Right renal pelvis (tissue), 4 donors: ENCODE measurements around the gene GTPBP6. TPM values are rescaled to one million over a fixed set of nuclear protein-coding genes. Genes with fewer than 3 reads are reported as not detected.

Experiments used
- DNase-seq, 4 donors: peaks; one replicate each; pipeline ENCODE4 v3.0.0-alpha.2; 2013; ENCODE audit warnings: low read depth in 4 of 4, low spot score in 3 of 4, missing footprints in 1 of 4
- polyA plus RNA-seq, 4 donors: library from polyadenylated mRNA; unstranded; fragments of 120-200 nt; gene quantifications; one replicate each; pipeline ENCODE4 v1.2.1, GENCODE V29; 2013; ENCODE audit not compliant: insufficient read length in 4 of 4

Gene GTPBP6, protein sequence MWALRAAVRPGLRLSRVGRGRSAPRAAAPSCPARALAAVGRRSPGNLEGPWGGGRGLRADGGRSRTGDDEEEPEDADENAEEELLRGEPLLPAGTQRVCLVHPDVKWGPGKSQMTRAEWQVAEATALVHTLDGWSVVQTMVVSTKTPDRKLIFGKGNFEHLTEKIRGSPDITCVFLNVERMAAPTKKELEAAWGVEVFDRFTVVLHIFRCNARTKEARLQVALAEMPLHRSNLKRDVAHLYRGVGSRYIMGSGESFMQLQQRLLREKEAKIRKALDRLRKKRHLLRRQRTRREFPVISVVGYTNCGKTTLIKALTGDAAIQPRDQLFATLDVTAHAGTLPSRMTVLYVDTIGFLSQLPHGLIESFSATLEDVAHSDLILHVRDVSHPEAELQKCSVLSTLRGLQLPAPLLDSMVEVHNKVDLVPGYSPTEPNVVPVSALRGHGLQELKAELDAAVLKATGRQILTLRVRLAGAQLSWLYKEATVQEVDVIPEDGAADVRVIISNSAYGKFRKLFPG
- polyA plus RNA-seq, result 10 to 100 TPM; 42.0 to 55.1 (median 45.0) TPM

DNA sequence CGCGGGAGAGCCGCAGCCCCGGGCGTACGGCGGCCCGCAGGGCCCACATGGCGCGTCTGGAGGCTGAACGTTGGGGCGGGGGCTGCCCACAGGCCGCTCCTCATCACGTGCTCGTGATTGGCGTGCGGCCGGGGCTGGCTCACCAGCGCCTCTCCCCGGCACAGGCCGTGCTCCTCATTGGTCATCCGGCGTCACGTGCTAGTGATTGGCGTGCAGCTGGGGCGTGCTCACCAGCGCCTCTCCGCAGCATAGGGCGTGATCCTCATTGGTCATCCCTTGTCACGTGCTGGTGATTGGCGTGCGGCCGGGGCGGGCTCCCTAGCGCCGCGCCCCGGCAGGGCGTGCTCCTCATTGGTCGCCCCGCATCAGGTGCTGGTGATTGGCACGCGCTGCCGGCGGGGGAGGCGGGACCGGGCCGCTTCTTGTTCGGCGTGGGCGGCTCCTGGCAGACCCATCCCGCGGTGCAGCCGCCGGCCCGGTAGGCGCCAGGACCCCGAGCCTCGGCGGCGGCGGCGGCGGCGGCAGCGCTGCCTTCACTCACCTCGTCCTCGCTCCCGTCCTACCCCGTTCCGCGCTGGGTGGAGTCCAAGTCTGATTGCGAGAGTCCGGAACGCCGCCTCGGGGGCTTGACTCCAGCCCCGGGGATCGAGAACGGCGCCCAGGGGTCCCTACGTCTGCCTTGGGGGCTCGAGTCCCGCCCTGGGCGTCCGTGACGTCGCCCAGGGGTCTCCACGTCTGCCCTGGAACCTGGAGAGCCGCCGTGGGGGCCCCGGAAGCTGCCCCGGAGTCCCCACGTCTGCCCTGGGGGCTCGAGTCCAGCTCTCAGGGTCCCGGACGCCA lies at the start of gene GTPBP6:
Gene GTPBP6, minus strand, starts transcription at position 58 of the 840 bp plus-strand sequence. Its CDS starts 9 bp downstream, at position 49.
- DNase-seq, result peak; percentile 99

DNA sequence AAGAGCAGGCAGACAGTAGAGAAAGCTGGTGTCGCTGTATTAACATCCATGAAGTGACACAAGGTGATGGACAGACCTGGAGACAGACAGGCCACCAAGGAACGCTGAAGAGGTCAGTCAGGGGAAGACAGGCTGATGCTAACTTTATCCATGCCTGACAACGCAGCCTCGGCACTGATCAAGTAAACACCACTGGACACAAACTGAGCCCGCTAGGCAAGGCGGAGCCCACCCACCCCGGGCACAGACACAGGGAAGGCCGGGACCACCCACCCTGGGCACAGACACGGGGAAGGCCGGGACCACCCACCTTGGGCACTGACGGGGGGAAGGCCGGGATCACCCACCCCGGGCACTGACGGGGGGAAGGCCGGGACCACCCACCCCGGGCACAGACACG lies 49.3 kb upstream of the GTPBP6 start:
- no peak for DNase-seq

DNA sequence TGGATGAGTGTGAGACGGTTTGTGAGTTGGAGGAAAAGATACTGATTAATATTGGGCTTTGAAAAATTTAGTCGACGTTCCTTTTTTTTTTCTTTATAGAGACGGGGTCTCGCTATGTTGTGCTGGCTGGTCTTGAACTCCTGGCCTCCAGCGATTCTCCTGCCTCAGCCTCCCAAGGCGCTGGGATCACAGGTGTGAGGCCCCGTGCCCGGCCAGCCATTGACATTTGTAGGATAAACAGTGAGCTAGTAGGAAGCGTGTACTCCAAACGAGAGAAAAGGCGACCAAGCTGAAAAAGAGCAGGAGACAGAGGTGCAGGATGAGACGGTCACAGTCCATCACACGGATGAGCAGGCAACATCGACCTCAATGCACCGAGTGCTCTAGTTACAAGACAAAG lies 48.8 kb upstream of the GTPBP6 start:
- DNase-seq, result no peak

DNA sequence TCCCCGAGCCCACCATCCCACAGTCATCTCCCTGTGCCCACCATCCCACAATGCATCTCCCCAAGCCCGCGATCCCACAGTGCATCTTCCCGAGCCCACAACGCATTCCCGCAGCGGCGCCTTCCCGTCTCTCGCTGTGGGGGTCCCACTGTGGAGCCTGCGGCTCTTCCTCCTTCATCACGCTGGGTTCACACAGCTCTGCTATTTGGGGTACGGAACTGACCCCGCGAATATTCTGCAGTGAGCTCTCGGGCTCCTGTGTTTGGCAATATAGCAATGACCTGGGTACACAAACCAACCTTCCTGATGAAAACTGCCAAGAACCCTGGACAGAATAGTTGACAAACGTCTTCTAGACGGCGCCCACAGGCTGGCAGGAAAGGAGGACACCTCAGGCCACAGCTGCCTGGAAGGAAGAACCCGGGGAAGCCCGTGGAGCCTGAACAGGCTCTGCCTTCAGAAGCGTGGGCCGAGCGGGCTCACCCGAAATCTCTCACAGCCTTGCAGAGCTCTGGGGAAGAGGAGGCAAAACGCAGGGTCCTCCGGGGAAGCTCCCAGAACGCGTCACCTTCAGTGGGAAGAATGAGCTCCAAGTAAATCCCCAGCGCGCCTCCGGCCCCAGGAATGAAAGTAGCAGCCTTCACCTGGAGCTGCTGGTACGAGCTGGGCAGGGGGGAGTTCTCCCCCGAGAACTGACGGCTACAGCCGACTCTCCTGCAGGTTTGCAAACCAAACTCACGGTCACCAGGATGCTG lies 45.2 kb upstream of the GTPBP6 start:
- DNase-seq, result no peak

DNA sequence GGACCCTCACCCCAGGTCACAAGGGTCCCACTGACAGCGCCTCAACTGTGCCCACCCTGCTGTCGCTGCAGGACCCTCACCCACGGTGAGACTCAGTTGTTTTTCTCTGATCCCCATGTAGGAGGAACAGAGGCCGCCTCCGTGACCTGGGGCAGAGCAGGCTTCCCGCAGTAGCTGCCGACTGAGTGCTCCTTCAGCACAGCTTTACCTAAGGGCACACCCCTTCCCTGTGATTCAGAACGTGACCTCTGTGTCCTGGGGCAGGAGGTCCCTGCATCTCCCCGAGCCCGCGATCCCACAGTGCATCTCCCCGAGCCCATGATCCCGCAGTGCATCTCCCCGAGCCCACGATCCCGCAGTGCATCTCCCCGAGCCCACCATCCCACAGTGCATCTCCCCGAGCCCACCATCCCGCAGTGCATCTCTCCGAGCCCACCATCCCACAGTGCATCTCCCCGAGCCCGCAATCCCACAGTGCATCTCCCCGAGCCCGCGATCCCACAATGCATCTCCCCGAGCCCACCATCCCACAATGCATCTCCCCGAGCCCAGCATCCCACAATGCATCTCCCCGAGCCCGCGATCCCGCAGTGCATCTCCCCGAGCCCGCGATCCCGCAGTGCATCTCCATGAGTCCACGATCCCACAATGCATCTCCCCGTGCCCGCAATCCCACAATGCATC lies 44.5 kb upstream of the GTPBP6 start:
- no peak for DNase-seq

DNA sequence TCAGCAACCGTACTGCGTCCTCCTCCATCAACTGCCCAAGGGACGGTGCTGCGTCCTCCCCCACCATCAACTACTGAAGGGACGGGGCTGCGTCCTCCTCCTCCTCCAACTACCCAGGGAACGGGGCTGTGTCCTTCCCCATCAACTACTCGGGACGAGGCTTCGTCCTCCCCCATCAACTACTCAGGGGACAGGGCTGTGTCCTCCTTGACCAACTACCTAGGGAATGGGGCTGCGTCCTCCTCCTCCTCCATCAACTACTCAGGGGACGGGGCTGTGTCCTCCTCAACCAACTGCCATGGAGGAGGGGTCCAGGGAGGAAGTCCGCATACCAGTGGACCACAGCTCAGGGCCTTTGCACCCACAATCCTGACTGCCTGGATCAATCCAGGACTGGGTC lies 43.8 kb upstream of the GTPBP6 start:
- DNase-seq, result no peak

DNA sequence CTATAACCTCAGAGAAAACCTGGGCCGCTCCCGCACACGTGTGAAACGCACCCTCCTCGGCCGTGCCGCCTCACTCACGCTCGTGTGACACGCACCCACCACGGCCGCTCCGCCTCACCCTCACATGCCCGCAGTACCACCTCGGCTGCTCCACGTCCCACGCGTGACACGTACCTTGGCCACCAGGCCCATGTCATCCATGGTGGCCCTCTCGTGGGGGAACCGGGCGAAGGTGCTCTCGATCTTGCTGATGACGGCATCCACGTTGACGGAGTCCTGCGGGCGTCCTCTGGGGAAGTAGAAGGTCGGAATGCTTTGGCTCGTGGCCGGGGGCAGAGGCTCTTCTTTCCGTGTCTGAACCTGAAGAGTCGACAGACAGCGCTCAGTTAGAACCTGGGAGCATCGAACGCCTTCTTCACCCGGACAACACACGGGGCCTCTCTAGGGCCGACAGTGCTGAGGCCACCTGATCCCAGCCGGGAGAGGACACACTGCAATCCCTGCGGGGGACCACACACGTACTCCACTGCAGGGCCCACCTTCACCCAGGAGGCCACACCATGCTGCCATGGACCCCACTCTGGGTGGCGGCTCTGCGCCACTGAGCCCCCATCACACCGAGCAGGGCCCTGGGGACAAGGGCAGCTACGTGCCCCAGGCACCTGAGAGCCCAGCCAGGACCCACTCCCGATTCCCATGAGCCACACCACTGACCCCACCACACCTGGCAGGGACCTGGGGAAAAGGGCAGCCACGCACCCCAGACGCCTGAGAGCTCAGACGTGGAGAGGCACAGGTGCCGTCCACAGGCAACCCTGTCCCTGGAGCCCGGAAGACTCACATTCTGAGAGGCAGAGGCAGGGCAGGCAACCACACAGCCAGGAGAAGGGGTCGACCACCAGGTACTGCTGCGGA lies 42.9 kb upstream of the GTPBP6 start:
- DNase-seq, result no peak

DNA sequence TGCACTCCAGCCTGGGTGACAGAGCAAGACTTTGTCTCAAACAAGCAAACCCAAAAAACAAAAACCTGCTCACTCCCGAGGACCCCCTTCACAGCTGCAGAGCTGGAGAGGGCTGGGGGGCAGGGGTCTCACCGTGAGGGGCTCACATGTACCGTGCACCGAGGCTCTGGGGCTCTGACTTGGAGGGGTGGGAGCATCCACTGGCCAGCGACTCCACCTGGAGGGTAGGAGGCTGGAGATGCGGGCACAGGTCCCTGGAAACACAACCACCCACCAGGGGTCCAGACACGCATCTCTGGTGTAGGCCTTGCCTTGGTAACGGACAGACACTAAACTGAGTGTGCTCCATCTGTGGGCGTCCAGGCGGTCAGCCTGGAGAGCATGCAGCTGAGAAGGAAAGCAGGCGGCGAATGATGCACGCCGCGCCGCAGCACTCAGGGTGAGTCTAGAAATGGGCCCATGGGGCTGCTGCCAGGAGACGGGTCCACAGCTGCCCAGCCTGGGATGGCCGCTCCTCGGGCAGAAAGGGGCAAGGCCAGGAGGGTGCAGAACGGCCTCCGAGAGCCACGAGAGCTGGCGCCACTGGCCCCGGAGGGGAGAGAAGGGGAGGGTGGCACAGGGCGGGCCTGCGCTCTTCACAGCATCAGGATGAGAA lies 42.0 kb upstream of the GTPBP6 start:
- DNase-seq, result no peak

DNA sequence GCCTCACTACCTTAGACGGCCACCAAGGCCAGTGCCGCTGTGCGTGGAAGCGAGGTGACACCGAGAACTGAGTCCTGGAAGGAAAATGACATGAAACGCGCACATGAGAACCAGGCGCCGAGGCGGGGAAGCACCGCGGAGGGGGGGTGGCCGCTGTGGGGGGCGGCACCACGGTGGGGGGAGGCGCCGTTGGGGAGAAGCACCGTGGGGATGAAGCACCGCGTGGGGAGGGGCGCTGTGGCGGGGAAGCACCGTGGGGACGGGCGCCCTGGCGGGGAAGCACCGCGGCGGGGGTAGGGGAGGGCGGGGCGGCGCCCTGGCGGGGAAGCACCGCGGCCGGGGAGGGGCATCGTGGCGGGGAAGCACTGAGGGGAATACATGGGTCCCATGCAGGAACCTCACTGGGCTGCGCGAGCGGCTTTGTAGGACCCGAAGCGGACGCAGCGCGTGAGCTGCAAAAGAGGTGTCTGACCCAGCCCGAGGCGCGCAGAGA lies 40.1 kb upstream of the GTPBP6 start:
- DNase-seq, result no peak

DNA sequence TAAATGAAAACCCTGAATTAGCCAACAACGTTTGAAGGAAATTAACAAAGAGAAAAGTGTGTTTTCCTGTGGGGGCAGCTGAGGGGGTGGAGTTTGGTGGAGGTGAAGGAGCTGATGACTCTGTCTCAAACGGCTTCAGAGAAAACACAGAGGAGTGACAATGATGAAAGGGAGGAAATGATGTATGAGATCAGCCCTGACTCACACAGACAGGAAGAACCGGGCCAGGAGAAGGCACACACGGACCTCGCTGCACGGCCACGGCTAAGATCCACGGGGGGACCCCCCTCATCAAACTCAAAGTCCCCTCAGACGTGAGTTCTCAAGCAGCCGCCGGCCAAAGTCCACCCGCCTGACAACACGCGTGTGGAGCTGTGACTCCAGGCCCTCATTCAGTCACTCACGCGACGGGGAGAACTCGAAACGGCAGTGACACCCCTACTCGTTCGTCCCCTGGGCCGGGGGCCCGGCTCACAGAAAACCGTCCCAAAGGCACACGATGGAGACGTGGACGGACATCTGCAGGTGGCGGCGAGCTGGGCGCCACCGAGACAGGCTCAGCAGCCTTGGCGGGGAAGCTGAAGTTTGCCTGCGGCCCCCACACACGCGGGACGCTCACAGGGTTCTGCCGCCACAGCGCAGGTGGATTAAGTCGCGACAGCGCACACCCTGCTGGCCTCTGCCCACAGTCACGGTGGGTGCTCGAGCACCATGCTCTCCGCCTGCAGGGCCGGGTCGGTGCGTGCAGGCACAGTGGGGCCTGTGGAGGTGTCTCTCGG lies 39.3 kb upstream of the GTPBP6 start:
- DNase-seq, result no peak

DNA sequence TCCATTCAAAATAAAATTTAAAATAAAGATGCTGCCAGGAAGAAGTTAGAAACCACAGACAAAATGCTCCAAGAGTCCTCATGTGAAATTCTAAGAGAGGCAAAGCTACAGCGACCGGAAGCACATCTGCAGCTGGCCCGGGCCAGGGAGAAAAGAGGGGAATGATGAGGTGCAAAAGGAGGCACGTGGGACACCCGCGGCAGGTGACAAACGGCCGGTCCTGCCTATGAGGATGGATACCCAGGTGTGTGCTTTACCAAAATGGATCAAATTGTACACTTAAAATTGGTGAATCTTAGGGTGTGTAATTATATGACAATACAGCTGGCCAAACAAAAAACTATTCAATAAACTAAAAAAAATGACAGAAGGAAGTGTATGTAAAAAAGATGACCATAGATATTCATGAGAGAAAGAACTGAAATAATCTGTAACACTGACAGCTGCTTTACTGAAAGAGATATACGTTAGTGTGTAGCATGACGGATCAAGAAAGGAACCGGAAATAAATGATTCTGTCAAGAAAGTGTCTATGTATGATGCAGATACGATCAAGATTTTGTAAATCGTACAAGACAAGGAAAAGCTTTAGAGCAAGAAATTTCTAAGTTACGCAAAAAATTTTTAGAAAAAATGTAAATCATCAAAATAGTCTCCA lies 38.6 kb upstream of the GTPBP6 start:
- no peak for DNase-seq

DNA sequence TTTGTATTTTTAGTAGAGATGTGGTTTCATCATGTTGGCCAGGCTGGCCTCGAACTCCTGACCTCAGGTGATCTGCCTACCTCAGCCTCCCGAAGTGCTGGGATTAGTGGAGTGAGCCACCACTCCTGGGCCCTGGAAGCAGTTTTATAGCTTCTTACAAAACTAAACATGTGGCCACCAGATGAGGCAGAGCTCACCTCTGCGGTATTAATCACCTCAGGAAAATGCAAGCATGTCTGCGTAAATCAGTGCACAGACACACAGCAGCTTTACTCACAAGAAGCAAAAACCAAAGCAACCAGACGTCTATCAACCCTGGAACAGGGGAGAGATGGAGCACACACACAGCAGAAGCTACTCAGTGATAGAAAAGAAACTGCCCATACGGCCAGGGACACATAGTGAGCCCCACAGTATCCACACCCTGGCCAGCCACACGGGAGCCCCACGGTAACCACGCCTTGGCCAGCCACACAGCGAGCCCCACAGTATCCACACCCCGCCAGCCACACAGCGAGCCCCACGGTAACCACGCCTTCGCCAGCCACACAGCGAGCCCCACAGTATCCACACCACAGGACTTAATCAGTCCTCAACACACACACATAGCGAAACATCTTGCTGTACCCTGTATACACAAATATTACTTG lies 37.9 kb upstream of the GTPBP6 start:
- DNase-seq, result no peak

DNA sequence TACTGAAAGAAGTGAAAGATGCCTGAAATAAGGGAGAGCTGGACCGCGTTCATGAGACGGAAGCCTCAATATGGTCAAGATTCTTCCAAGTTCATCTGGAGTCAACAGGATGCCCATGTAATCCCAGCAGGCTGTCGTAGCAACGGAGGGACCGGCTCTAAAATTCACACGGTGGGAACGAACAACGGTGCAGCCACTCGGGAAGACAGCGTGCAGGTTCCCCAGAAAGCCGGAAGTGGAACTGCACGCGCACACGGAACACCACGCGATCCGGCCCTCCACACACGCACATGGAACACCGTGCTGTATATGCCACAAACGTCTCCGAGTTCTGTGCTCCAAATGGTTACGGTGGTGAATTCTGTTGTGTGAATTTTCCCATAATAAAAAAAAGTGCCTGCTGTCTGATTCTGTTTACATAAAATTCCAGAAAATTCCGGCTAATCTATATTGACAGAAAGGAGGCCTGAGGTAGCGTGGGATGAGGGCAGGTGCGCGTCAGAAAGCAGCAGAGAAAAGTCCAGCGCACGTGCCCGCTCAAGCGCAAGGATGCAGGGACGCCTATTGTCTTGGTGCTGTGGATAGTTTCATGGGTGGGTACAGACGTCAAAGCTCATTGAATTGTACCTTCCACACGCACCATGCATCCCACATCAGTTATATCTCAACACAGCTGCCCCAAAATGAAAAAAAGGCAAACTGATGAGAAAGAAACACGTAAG lies 36.9 kb upstream of the GTPBP6 start:
- no peak for DNase-seq

DNA sequence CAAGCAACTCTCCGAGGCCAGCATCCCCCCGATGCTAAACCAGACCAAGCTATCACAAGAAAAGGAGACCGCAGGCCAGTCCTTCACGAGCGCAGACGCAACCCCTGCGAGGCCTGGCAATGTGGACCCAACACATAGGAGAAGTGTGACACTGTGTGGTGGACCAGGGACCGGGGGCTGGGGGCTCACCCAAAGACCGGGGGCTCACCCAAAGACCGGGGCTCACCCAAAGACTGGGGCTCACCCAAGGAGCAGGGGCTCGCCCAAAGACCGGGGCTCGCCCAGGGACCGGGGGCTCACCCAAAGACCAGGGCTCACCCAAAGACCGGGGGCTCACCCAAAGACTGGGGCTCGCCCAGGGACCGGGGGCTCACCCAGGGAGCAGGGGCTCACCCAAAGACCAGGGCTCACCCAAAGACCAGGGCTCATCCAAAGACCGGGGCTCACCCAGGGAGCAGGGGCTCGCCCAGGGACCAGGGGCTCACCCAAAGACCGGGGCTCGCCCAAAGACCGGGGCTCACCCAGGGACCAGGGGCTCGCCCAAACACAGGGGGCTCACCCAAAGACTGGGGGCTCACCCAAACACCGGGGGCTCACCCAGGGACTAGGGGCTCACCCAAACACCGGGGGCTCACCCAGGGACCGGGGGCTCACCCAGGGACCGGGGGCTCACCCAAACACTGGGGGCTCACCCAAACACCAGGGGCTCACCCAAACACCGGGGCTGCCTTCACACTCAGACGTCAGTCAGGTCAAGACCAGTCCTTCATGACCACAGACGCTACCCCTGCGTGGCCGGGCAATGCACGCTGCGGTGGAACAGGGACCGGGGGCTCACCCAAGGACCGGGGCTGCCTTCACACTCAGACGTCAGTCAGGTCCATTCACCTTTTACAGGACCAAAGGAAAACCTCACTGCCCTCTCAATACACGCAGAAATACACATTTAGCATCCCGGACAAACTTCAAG lies 35.3 kb upstream of the GTPBP6 start:
- DNase-seq, result no peak
